Lower lobe of right lung (tissue), 2 donors: ENCODE data around the gene CIPC. TPM values are rescaled to one million over a fixed set of nuclear protein-coding genes. Genes with fewer than 3 reads are reported as not detected.

Source experiments
- ATAC-seq, 2 donors: fragments of 200-7000 bp; cut with Tn5 transposase; one replicate each; pipeline ENCODE4 v1.9.1; 2020 to 2022; ENCODE audit warnings: mild to moderate bottlenecking in 2 of 2, moderate library complexity in 2 of 2
- DNase-seq: peaks from one replicate; pipeline ENCODE4 v3.0.0-alpha.2; 2020
- H3K27ac ChIP-seq: fragments of 200-600 bp; one replicate; pipeline ENCODE4 v1.8.0; 2022
- H3K27me3 ChIP-seq: fragments of 200-600 bp; one replicate; pipeline ENCODE4 v1.8.0; 2022; ENCODE audit warnings: low read depth
- H3K36me3 ChIP-seq: fragments of 200-600 bp; one replicate; pipeline ENCODE4 v1.8.0; 2022; ENCODE audit warnings: mild to moderate bottlenecking
- H3K4me1 ChIP-seq: fragments of 200-600 bp; one replicate; pipeline ENCODE4 v1.8.0; 2022
- H3K4me3 ChIP-seq: fragments of 200-600 bp; one replicate; pipeline ENCODE4 v1.8.0; 2022; ENCODE audit warnings: mild to moderate bottlenecking
- H3K9me3 ChIP-seq: fragments of 200-600 bp; one replicate; pipeline ENCODE4 v1.8.0; 2022
- CTCF ChIP-seq: fragments of 200-600 bp; IDR thresholded peaks from one replicate; pipeline ENCODE4 v1.8.0; 2022; ENCODE audit warnings: antibody characterized with exemption, mild to moderate bottlenecking
- intact Hi-C: fragments of 100-400 bp; cut with DNase I; formaldehyde crosslinking; loops from one replicate; pipeline ENCODE4 v1.11.0; 2022
- total RNA-seq: library from RNA; stranded (reverse); fragmentation: NEBNext Ultra II Directional; extraction: Animal tissue kit (Norgen Biotek cat#: 25700); gene quantifications from one replicate; pipeline ENCODE4 v1.2.1, GENCODE V29; 2021
- donor health status: DM: no; HTN: yes; CAD: no; lungs with severe emphysema.

Gene CIPC
- total RNA-seq, 1 donor from 2014 or later, result 28.4 TPM

DNA sequence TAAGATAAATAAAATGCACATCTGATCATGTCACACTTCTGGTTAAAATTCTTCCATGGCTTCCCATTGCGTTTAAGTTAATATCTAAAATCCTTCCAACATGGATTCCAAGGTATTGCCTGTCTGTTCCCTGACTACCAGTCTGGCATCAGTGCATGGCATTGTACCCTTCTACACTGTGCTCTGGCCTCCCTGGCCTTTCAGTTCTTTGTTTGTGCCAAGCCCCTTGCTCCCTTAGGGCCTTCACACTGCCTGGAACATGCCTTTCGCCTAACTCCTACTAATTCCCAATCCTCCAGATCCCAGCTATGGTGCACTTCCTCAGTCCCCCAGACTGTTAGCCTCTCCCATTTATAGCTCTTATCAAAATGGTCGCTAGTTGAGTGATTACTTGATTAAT lies 6.3 kb downstream of the CIPC start:
- H3K4me3 ChIP-seq, result no peak overlapping the region
- no peaks in the 10 kb centered on the region for H3K9me3 ChIP-seq
- intact Hi-C loops, result no loop called here
- peaks cover 30% of the 10 kb centered on the region for H3K4me1 ChIP-seq
- H3K27ac ChIP-seq, result no peak overlapping the region
- H3K27me3 ChIP-seq, result no peaks in the 10 kb centered on the region
- ATAC-seq, result no peak
- TF ChIP-seq CTCF, result no peak
- no peak for DNase-seq
- peaks cover 36% of the 10 kb centered on the region for H3K36me3 ChIP-seq

DNA sequence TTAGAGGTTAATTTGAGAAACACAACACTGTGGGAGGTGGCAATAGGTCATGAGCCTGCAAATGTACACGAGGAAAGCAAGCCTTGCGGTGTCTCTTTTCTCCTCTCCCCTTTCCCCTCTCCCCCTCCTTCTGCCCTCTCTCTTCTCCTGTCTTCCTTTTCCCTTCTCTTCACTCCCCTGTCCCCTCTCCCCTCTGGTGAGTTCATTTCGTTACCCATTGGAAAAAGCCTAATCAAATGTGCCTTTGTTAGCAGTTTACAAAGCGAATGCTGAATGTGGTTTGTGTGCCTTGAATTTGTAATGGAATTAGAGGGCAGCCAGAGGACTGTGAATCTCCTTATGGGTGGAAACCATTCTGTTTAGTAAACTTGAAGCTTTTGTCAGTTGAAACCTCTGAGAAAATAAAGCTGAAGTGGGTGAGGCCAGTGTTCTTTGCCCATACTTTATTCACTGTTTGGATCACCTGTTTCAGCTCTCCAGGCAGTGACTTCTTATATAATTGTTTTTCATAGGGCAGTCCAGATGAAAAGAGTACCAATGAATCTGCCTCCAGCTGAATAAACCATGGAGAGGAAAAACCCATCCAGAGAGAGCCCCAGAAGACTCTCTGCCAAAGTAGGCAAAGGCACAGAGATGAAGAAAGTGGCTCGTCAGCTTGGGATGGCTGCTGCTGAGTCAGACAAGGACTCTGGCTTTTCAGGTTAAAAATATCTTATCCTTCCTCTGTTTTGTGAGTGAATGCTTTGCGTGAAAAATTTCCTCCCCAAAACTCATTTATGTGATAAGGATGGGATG lies 7.3 kb downstream of the CIPC start:
- intact Hi-C loops, result no loop called here

DNA sequence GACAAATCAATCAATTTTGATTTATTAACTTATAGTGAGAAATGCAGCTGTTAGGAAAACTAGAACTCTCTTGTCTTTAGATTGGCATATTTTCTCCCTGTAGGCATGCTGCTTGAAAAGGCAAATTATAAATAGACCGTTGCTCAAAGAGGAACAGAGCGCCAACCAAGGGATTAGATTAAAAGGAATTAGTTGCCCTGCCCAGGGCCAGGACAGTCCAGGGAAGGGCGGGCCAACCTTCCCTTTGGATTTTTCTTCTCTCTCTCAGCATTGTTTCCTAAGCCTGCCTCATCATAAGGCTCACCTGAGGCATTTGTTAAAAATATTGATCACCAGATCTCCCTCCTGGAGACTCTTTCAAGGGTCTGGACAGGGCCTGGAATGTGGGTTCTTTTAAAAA lies 8.6 kb downstream of the CIPC start:
- ATAC-seq (no peak), DNase-seq (no peak)
- Histone ChIP-seq H3K36me3 (peaks cover 56% of the 10 kb centered on the region), H3K27me3 (no peaks in the 10 kb centered on the region), H3K4me3 (no peak overlapping the region), H3K4me1 (peaks cover 29% of the 10 kb centered on the region), H3K27ac (no peak overlapping the region), H3K9me3 (no peaks in the 10 kb centered on the region)
- intact Hi-C loops, result no loop called here
- no peak for TF ChIP-seq CTCF

More for the DNA sequence above, 7.3 kb downstream of the CIPC start:
- DNase-seq (no peak), ATAC-seq (no peak)
- Histone ChIP-seq H3K27me3 (no peaks in the 10 kb centered on the region), H3K9me3 (no peaks in the 10 kb centered on the region), H3K36me3 (peaks cover 45% of the 10 kb centered on the region), H3K4me3 (no peak overlapping the region), H3K27ac (no peak overlapping the region), H3K4me1 (peaks cover 29% of the 10 kb centered on the region)
- no peak for TF ChIP-seq CTCF

- intact Hi-C loops, result no loop called here
- no peak for TF ChIP-seq CTCF
- ATAC-seq (no peak), DNase-seq (no peak)
- H3K27ac ChIP-seq, result no peak overlapping the region
- peaks cover 32% of the 10 kb centered on the region for H3K4me1 ChIP-seq
- H3K36me3 ChIP-seq, result peaks cover 61% of the 10 kb centered on the region
- H3K27me3 ChIP-seq, result no peaks in the 10 kb centered on the region
- no peak overlapping the region for H3K4me3 ChIP-seq
- no peaks in the 10 kb centered on the region for H3K9me3 ChIP-seq
Measured at GRCh38 chr14:77107228-77107627, 9.2 kb downstream of the CIPC start.

- H3K27me3 ChIP-seq, result no peaks in the 10 kb centered on the region
- H3K36me3 ChIP-seq, result peaks cover 76% of the 10 kb centered on the region
- H3K4me3 ChIP-seq, result no peak overlapping the region
- TF ChIP-seq CTCF, result no peak
- H3K27ac ChIP-seq, result no peak overlapping the region
- no peak for ATAC-seq
- peaks cover 38% of the 10 kb centered on the region for H3K4me1 ChIP-seq
- no peaks in the 10 kb centered on the region for H3K9me3 ChIP-seq
- intact Hi-C loops, result no loop called here
- DNase-seq, result no peak
Measured at GRCh38 chr14:77108753-77109152, 10.7 kb downstream of the CIPC start.
